GM19397 (cell line): Measurements from ENCODE around the gene SPAG17.

Experiments
- ATAC-seq: cut with Tn5 transposase; IDR thresholded peaks from one replicate; pipeline ENCODE4 v1.9.1; 2021; ENCODE audit warnings: mild to moderate bottlenecking, moderate library complexity; ENCODE audit not compliant: unreplicated experiment

SPAG17 gene

DNA sequence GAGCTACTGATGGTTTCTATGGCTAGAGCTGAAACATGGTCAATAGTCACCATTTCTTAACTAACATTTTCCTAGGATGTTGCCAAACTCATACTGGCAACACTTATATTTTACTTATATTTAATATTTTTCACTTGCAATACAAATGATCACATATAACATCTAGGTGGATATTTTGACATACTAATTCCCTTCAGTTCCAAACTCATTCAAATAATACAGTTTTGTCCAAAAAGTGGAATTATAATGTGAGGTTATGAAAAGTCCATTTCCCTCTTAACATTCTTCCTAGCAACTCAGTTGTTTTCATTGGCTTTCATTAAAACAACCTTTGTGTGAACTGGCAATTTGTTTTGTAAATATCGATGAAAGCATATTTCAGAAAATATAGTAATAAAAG, 16.0 kb downstream of the SPAG17 start:
- no peak for ATAC-seq

DNA sequence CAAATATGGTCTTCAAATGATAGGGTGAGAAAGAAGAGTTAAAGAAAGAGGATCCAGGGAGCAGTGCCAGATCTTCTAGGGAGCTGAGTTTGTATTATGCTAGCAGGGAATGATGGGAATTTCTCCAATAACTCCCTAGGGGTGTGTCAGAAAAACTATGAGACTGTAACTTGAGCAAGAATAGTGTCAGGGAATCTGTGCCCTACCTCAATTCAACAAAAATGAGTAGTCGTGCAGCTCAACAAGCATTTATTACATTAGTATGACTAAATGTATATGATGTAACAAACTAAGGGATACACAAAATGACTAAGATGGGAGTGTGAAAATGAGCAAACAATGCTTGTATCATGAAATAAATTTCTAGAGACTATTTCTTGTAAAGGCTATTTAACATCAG, 24.2 kb downstream of the SPAG17 start:
- no peak for ATAC-seq

DNA sequence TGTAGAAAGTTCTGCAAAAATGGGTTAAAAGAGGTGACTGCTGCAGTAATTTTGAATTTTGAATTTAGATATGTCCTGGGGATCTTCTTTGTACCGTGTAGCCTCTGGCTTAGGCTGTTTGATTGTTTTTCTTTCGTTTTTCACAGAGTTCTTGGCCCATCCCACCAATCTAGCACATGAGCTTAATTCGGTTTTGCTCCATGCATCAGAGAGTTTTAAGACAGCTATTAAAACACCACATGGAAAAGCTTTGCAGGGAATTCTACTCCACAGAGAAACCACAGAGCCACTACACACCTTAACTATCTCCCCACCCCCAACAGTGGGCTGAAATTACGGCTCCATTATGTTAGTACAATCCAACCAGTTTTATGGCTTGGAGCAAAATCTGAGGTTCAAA, 25.5 kb downstream of the SPAG17 start:
- ATAC-seq = no peak

DNA sequence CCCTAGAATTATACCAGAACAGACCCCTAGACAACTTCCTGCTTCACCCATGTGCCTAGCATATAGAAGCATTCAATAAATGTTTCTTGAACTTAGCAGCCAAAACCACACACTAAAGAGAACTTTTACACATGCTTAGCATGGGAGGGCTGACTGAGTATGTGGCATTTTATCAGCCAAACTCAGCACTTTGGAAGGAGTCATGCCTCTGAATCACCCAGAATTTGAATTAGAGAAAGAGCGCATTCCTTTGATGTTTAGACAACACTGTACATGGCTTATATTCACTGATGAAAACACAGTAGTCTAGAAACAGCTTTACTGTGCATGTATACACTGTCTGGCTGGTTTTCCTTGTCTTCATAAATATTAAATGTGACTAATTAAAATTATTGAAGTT, 26.1 kb downstream of the SPAG17 start:
- no peak for ATAC-seq

DNA sequence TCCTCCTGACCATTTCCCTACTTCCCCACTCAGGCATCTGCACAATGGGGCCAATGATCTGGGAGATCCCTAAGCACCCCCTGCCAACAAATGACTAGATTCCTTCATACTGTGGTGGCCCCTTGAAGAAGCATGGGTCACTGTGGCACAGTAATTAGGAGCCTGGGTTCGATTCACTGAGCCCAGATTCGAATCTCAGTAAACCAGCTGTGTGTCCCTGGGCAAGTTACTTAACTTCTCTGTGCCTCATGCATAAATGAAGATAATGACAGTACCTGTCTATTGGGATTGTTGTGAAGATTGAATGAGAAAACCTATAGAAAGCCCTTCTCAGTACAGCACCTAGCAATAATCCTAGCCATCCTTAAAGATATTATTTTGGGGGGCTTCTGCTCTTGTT, 27.5 kb downstream of the SPAG17 start:
- no peak for ATAC-seq

DNA sequence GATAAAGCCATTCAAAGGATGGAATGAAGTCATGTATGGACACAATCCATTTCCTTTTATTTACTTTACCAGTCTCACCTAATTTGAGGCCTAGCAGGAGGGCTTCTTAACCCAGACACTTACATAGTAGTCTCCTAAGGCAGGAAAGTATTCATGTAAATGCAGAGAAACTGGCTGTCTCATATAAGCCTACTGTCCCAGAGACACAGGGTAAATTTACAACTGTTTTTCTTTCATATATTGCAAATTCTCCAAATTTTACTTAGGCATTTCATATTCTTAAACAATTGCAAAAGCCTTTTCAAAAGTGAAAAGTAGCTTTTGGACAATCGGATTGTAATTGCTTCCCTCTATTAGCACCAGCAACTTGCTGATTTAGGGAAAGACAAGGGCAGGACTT, 29.9 kb downstream of the SPAG17 start:
- ATAC-seq = no peak

DNA sequence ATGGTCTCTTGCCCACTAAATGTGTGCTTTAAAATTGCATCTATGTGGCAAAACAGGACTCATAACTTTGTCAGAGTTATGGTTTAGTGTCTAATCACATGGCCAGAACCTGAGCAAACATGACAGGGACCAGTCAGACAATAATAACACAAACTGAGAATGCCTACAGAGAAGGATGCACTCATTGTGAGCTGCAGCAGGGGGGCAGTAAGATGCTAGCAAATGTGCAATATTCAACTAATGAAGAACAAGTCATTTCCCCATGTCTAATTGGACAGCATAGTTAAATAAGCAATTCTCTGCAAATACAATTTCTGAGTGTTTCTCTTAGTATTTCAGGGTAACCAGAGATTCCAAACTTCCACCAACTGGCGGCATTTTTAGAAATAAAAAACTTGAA, 30.8 kb downstream of the SPAG17 start:
- no peak for ATAC-seq

DNA sequence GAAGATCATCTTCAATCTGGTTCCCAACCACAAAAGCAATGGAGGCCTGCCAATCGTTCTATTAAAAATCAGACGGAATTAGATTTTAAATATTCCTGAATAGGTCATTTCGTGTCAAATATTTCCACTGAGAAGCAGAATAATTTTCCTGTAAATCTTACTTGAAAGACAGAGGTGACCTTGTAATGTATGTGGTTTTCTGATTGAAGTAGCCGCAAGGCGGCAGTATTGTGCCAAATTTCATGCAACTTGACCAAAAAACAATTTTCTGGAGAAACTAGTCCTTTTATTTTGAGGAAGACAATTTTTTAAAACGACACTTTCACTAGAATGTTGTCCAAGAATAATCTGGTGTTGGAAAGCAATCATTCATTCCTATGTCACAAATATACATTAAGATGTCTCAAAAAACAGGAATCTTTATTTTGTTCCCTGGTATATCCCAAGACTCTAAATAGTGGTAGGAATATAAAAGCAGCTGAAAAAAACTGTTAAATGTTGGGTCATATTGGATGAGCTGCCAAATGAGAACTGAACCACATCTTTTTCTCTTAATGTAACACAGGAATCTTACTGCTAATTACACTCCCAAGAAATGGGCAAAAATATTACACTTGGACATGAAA, 33.6 kb downstream of the SPAG17 start:
- no peak for ATAC-seq

DNA sequence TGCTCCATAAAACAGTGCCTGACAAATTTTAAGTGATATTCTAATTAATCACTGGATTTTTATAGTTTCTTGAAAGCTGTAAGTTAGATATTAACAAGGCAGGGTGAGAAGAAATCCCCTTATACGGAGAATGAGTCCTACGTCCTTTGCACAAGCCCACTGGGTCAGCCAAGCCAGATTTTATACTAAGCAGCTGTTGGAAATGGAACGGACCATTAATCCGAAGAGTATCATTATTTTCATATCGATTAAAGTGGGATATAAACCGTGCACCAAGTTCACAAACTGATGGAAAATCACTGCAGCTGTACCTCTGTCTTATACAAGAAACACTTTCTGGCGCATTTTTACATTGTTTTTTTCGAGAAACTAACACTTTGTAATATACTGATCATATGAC, 35.2 kb downstream of the SPAG17 start:
- no peak for ATAC-seq

DNA sequence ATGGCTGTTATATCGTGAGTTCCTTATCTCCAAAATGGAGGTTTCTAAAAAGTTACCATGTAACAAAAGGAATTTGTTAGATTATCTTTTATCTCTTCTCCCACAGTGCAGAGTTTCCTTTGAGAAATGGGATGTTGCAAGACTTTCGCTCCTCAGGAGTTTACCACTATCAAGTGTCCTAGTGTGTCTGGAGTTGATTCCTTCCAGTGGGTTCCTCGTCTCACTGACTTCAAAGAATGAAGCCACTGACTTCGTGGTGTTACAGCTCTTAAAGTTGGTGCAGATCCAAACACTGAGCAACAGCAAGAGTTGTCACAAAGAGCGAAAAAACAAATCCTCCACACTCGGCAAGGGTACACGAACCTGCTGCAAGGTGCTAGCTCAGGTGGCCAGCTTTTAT, 37.0 kb downstream of the SPAG17 start:
- ATAC-seq = no peak

DNA sequence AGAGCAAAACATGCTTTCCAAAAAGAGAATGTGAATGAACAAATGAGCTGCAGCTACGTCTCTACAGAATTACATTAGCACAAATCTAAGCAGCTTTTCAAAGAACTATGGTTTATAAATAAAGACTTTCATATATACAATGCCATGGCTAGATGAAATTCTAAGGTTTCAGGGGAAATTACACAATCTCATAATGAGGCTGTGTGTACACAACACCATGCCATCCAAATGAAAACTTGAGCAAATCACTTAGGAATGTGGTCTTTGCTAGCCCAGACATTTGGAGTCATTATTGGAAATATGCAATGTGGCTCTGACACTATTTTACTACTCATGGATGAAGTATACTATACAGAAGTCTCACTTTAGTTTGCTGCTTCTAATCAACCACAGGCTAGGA, 37.5 kb downstream of the SPAG17 start:
- no peak for ATAC-seq

DNA sequence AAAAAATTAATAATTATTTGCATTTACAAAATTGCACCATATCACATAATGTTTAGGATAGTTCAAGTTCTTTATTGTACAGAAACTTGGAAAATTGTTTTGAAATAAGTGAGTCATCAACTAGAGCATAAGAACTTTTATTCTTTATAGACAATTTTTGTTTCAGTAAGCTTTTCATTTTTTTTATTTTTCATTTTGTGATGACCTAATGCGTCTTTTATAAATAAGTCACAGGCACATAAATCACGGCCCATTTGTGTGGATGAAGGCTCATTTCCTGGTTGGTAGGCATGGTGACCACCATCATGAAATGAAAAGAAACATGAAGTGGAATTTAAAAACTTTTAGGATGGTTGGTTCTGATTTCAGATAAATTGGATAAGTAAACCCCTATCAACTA, 39.3 kb downstream of the SPAG17 start:
- ATAC-seq = no peak

DNA sequence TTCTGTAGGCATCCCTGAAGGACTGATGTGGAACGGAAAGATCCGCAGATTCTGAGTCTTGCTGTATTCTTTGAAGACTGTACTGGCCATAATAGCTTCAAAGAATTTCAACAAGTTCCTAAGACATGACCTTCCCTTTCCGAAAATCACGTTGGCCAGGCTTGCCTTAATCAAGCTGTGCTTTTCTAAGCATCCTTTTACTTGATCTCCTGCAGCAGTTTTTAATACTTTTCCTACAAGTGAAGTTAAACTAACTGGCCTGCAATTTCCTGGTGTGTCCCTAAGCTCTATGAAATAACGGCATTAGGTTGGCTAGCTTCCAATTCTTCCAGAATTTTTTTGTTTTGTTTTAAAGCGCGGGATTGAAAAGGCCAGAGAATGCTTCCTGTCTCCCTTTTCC, 40.3 kb downstream of the SPAG17 start:
- ATAC-seq = no peak

DNA sequence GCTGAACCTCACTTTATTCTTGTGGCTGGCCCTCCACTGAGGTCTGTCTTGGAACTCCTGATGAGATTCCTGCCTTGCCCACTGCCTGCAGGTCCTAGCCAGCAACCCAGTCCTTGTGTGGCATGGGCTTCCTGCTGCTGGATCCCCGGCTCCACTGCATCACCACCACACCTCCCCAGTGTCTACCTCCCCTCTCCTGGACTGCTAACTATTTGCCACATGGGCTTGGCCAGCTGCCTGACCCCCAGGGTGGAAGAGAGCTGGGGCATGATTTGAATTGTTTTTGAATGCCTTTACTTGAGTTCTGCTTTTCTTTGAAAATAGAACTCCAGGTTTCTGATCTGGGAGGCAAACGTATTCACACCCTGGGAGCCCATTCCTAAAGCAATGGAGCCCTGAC, 41.2 kb downstream of the SPAG17 start:
- no peak for ATAC-seq

DNA sequence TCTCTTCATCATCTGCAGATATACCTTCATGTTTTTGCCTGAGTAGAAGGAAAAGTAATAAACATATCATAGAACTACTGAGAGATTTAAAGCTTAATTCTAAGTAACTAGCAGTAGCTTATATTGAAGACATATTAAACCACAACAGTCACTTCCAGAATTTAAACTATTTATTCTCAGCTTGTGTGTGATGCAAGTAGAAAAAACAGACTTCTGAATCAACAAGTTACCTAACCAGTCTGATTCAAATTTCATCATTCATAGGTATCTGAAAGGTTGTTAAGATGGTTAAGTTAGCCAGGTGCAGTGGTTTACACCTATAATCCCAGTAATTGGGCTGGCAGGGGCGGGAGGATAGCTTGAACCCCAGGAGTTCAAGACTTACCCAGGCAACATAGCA, 41.9 kb downstream of the SPAG17 start:
- ATAC-seq = no peak

DNA sequence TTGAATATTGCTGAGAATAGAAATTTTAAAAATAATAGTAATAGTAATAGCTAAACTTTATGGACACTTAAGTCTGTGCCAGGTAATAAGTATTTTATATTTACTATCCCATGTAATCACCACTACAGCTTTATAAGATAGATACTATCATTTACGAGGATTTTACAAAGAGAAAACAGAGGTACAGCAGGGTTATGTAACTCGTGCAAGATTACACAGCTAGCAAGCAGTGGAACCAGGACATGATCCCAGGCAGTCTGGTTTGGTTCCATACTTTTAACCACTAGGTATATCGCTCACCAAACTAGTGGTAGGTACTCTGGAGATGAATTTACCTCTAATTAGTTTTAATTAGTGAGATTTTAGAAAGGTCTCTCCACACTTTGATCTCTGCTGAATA, 42.5 kb downstream of the SPAG17 start:
- no peak for ATAC-seq

DNA sequence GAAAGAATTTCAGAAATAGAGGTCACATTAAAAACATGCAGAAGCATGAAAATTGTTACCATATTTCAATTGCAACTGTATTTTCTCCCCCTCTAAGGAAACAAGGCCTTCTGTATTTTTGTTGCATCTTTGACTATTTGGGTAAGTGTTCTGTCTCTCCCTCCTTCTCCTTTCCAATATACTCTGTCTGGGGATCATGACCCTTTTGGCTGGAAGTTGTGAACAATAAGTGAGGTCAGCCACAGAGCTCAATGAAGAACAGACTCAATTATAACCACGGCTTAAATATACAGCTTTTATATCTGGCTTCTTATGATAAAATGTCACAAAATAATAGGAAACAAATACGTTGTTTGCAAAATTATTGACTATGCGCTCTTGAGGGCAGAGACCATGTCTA, 47.1 kb downstream of the SPAG17 start:
- ATAC-seq = no peak

DNA sequence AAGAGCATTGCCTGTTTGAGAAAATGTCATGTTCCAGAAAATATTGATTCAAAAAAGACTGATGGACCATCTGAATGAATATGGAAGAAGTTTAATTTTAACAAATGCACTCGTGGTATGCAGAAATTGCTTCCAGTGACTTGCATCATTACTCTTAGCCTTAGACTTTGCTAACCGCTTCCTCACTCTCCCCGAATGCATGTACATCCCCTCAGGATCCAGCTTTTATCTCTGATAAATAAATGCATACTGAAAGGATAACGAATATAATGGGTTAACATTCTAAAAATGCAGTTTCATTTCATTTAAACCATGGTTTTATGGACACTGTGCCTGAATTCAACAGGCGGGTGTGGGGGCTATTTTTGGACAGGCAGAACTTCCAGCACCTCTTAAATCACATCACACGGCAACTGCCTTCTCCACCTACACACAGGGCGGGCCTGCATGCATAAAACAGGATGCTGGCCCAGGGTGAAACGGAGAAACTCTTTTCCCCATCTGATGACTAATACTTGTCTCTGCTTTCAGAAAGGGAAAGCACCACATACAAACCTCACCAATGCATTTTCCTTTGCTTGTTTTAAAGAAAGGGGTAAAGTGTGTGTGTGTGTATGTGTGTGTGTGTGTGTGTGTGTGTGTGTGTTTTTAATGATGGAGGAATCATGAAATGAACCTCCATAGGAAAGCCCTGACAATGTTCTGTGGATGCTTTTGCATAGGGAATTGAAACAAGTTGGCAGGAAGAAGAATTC, 48.7 kb downstream of the SPAG17 start:
- ATAC-seq = peak; percentile 99

DNA sequence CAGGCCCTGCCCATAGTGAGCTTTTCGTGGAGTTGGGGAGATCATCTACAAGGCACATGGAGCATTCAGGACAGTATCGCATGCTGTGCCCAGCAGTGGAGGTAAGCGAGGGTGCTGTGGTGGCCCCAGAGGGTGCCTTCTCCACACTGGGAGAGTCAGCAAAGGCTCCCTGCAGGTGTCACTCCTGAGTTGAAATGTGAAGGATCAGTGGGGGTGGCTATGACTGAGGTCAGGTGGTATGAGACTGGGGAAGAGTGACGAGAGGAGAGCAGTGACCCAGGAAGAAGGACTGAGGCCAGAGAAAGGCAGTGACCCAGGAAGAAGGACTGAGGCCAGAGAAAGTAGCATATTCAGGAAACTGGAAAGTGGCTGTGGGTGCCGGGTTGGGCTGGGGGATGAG, 53.0 kb downstream of the SPAG17 start:
- no peak for ATAC-seq

DNA sequence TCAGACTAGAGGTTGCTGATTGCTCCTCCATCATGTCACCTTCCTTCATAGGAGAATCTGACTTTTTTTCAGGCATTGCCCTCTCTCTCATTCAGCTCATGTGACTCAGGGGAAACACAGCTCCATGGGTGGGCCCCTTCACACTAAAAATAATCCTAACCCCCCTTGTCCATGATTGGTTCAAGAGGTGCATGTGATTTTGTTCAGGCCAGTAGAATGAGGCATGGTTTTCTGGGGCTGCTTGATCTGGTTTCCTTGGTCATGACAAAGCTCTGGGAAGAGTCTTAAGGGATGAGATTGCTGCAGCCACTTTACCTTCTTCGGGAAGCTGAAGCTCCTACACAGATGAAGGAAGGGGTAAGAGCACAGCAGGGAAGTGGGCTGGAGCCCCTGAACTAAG, 56.3 kb downstream of the SPAG17 start:
- ATAC-seq = no peak

DNA sequence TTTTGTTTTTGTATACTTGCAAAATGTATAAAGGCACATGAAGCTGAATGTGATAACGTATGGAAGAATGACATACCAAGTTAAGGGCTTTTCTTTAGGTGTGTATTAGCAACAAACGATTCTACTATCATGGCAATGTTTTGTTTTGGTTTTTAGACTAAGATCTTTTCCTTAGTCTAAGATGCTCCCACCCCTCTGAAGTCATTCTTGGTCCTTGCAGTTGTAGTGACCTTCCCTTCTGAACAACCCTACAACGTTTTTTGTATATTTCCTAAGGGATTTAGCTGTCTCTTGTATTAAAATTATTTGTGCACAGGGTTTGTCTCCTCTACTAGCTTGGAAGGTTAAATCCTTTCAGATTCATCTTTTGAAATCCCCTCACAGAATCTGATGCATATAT, 61.0 kb downstream of the SPAG17 start:
- ATAC-seq = no peak

DNA sequence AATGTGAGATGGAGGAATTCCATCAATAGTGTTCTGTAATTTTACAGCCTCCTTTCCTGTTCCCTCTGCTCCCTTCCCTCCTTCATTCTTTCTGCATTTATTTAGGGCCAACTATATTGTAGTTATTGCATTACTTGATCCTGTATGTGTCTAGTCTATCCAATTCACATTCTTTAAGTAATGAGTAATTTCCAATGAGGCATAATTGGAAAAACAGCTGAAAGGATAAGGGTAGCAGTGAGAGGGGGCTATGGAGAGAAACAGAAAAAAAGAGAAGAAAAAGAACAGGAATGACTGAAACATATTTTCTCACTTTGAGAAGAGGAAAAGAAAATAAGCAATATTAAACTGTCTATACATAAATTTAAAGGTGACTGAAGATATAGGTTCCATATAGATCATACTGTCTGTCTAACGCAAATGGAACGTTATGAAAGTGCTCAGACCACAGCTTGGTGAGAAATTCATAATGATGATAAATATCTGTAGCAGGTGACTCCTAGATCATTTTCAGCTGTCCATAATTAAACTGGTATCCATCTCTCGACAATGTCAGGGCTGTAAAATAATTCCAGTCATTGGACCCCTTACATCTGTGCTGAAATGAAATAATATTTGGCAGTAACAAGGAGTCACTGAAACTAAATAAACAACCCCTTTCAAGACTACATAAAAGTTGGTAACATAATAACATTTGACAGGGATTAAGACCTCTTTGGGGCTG, 61.8 kb downstream of the SPAG17 start:
- ATAC-seq = no peak
